Esophagus muscularis mucosa (tissue), 4 donors: ENCODE measurements around the gene CARD14. TPM values are rescaled to one million over a fixed set of nuclear protein-coding genes. Genes with fewer than 3 reads are reported as not detected.

Source experiments
- DNase-seq: peaks from one replicate; pipeline ENCODE4 v3.0.0-alpha.2; 2017; ENCODE audit errors: extremely low spot score
- H3K27ac ChIP-seq, 4 donors: fragments of 200-600 bp; sonication (generic); replicated peaks in 1 of 4; 1 replicate in 3 of 4; 2 replicates in 1 of 4; pipeline ENCODE4 v1.5.1; 2016 to 2019; ENCODE audit warnings: mild to moderate bottlenecking in 1 of 4
- H3K27me3 ChIP-seq, 4 donors: fragments of 200-600 bp; sonication (generic); one replicate each; pipeline versions ENCODE4 v1.5.1 to v1.6.0; 2016 to 2019
- H3K36me3 ChIP-seq, 4 donors: fragments of 200-600 bp; sonication (generic); one replicate each; pipeline ENCODE4 v1.5.1; 2016 to 2019
- H3K4me1 ChIP-seq, 4 donors: fragments of 200-600 bp; sonication (generic); one replicate each; pipeline ENCODE4 v1.5.1; 2016 to 2019
- H3K4me3 ChIP-seq, 4 donors: fragments of 200-600 bp; sonication (generic); 1 replicate in 2 of 4; 2 replicates in 2 of 4; pipeline ENCODE4 v1.5.1; 2016 to 2019; ENCODE audit warnings: mild to moderate bottlenecking in 4 of 4, moderate library complexity in 1 of 4
- H3K9me3 ChIP-seq, 4 donors: fragments of 200-600 bp; sonication (generic); 1 replicate in 3 of 4; 2 replicates in 1 of 4; pipeline ENCODE4 v1.5.1; 2016 to 2019
- CTCF ChIP-seq, 3 experiments: fragments of 200-600 bp in 2 of 3; fragments of 450-650 bp in 1 of 3; sonication (generic) in 2 of 3; IDR thresholded peaks; one replicate each; pipeline ENCODE4 v1.5.1; 2017 to 2019; ENCODE audit warnings: antibody characterized with exemption in 3 of 3, mild to moderate bottlenecking in 2 of 3, moderate library complexity in 1 of 3
- EP300 ChIP-seq: sonication (generic); formaldehyde crosslinking; IDR thresholded peaks from one replicate; pipeline ENCODE4 v1.6.1; 2017; ENCODE audit warnings: antibody characterized with exemption
- POLR2A ChIP-seq: fragments of 450-650 bp; IDR thresholded peaks from one replicate; pipeline ENCODE4 v1.6.1; 2017; ENCODE audit warnings: antibody characterized with exemption, moderate library complexity, mild to moderate bottlenecking, low read depth
- POLR2AphosphoS5 ChIP-seq, 2 donors: sonication (generic); formaldehyde crosslinking; IDR thresholded peaks; one replicate each; pipeline ENCODE4 v1.6.1; 2017; ENCODE audit warnings: antibody characterized with exemption in 2 of 2
- WGBS: methylation state at CpG from one replicate; pipeline ENCODE4 v1.1.5; 2018; 5-methylcytosine and 5-hydroxymethylcytosine counted together
- intact Hi-C: fragments of 100-400 bp; cut with DNase I; formaldehyde crosslinking; loops from one replicate; pipeline ENCODE4 v1.15.1; 2023
- total RNA-seq, 4 donors: library from RNA; depleted of rRNA; stranded (reverse); fragments of >200 nt; gene quantifications; one replicate each; pipeline versions ENCODE4 v1.1.0 to v1.2.1, GENCODE V29; 2016

The CARD14 gene
- total RNA-seq, 4 donors from 2014 or later: 0.23 to 0.33 (median 0.32) TPM; not detected in 1

DNA sequence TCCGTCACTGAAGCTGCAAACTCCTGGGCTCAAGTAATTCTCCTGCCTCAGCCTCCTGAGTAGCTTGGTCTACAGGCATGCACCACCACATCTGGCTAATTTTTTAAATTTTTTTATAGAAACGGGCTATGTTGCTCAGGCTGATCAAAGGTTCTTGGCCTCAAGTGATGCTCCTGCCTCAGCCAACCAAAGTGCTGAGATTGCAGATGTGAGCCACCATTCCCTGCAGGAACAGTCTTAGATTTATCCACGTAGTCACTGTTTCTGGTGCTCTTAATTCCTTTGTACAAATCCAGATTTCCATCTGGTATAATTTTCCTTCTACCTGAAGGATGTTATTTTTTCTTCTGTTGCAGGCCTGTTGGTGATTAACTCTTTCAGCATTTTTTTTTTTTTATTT is 63.4 kb downstream of the CARD14 start:
- intact Hi-C loops: no loop called here
- Histone ChIP-seq H3K4me1 (no peaks in the 10 kb centered on the region), H3K36me3 (peaks cover 24 to 99% (median 62%) of the 10 kb centered on the region in 4 donors), H3K4me3 (no peak overlapping the region), H3K27me3 (no peaks in the 10 kb centered on the region), H3K9me3 (peaks cover 0 to 20% (median 16%) of the 10 kb centered on the region in 4 donors), H3K27ac (no peak overlapping the region)
- DNase-seq: no peak
- no peak for TF ChIP-seq POLR2A
- WGBS: 97% methylated on average over 3 of the region's 3 CpGs

- no peaks in the 10 kb centered on the region for H3K27me3 ChIP-seq
- TF ChIP-seq CTCF (IDR thresholded peaks at IDR 0.05) (no peak), POLR2A (no peak), EP300 (no peak), POLR2AphosphoS5 (IDR thresholded peaks at IDR 0.05) (no peak)
- no peaks in the 10 kb centered on the region for H3K4me1 ChIP-seq
- no peak overlapping the region for H3K27ac ChIP-seq
- H3K9me3 ChIP-seq: peaks cover 0 to 20% (median 14%) of the 10 kb centered on the region in 4 donors
- 96% methylated on average over 7 of the region's 17 CpGs for WGBS
- DNase-seq: no peak
- H3K36me3 ChIP-seq: peaks cover 29 to 97% (median 76%) of the 10 kb centered on the region in 4 donors
- intact Hi-C loops: no loop called here
- H3K4me3 ChIP-seq: no peak overlapping the region
Observed at GRCh38 chr17:80236911-80237310, 67.1 kb downstream of the CARD14 start.

DNA sequence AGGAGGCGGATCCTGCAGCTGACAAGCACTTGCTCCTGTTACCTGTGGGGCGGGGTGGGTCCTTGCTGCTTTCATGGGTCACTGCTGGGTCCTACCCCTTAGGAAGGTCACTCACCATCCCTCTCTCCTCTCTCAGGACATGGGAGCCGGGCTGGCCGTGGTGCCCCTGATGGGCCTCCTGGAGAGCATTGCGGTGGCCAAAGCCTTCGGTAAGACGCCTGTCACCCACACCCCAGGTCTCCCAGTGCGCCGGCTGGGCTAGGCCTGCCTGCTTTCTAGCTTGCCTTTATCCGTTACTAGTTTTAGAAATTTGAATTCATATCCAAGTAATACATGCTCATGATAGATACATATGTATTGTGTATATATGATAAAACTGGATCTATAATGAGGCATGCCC is 67.6 kb downstream of the CARD14 start:
- Histone ChIP-seq H3K27me3 (no peaks in the 10 kb centered on the region), H3K4me3 (no peak overlapping the region), H3K9me3 (peaks cover 0 to 16% (median 10%) of the 10 kb centered on the region in 4 donors), H3K36me3 (peaks cover 31 to 97% (median 77%) of the 10 kb centered on the region in 4 donors), H3K4me1 (no peaks in the 10 kb centered on the region), H3K27ac (no peak overlapping the region)
- DNase-seq: no peak
- 96% methylated on average over 10 of the region's 10 CpGs for WGBS
- no peak for TF ChIP-seq CTCF (IDR thresholded peaks at IDR 0.05)
- TF ChIP-seq POLR2A: no peak
- TF ChIP-seq EP300: no peak
- no peak for TF ChIP-seq POLR2AphosphoS5 (IDR thresholded peaks at IDR 0.05)
- intact Hi-C loops: no loop called here

DNA sequence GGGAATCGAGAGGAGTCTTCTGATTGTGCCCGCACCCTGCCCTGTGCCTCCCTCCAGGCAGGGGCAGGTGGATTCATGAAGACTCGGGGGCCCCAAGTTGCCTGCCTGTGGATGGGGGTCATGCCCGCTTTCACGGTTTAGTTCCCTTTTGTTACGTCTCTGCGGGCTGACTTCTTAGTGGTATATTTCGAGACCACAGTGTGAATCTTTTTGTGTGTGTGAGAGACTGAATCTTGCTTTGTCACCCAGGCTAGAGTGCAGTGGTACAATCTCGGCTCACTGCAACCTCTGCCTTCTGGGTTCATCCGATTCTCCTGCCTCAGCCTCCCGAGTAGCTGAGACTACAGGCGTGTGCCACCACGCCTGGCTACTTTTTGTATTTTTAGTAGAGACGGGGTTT is 72.7 kb downstream of the CARD14 start:
- Histone ChIP-seq H3K36me3 (peaks cover 45 to 97% (median 72%) of the 10 kb centered on the region in 4 donors), H3K27me3 (no peaks in the 10 kb centered on the region)
- 89% methylated on average over 14 of the region's 14 CpGs for WGBS

More for the DNA sequence above, 72.7 kb downstream of the CARD14 start:
- no peak overlapping the region for H3K27ac ChIP-seq
- TF ChIP-seq POLR2A: no peak
- TF ChIP-seq POLR2AphosphoS5 (IDR thresholded peaks at IDR 0.05): no peak
- TF ChIP-seq EP300: no peak
- TF ChIP-seq CTCF (IDR thresholded peaks at IDR 0.05): no peak
- no peak for DNase-seq
- no peaks in the 10 kb centered on the region for H3K4me1 ChIP-seq
- intact Hi-C loops: no loop called here
- H3K4me3 ChIP-seq: no peak overlapping the region
- H3K9me3 ChIP-seq: no peaks in the 10 kb centered on the region
